HG02870 (cell line): ENCODE measurements around the gene POLR2C.

Experiments used
- ATAC-seq: cut with Tn5 transposase; IDR thresholded peaks from one replicate; pipeline ENCODE4 v1.9.1; 2021; ENCODE audit warnings: mild to moderate bottlenecking, moderate library complexity; ENCODE audit not compliant: unreplicated experiment

Gene POLR2C

GRCh38 chr16:57517397-57518367, 55.2 kb downstream of the POLR2C start:
- ATAC-seq: no peak

DNA sequence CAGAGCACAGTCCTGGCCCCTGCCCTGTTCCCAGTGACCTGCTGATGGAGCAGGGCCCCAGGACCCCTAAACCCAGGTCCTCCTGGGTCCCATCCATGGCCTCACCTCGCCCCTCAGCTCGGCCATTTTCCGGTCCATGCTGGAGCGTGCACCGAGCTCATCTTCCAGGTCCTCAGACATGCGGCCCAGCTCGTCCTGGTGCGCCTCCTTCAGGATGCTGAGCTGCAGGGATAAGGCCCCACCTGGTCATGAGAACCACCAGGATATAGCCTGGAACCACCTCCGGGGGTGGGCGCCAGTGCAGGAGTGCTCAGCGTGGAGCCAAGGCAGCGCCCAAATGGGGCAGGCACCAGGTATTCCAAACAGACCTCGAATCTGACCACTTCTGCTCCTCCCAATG, 56.0 kb downstream of the POLR2C start:
- no peak for ATAC-seq

- no peak for ATAC-seq
These were observed 56.4 kb downstream of the POLR2C start for GRCh38 chr16:57518922-57519321.

DNA sequence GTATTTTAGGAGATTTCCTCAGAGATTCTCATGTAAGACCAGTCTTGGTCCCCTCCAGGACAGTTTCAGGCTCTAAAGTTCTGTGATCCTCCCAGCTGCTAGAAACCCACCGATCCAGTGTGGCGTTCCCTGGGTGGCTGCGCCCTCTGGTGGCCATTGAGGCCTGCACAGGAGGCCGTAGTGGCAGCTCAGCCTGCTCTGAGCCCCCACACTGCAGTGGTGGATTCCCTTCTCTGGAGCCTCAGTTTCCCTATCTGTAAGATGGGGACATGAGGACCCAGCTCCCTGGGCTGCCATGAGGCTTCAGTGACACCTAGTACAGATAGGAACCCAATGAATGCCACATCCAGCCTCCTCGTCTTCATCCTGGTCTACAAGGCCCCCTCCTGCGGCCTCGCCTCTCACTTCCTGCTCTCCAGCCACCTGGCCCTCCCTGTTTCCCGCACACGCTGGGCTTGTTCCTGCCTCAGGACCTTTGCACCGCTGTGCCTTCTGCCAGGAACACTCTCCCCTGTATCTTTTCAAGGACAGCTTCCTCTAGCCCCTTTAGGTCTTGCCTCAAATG, 57.4 kb downstream of the POLR2C start:
- ATAC-seq: no peak
